ENCODE measurements around the gene EFNA5.

EFNA5 gene

GRCh38 chr5:107384256-107384655 lies 286.5 kb downstream of the EFNA5 start:
- DNase-seq = no peak

GRCh38 chr5:107383414-107383813 lies 287.3 kb downstream of the EFNA5 start:
- no peak for DNase-seq

GRCh38 chr5:107381189-107381856 lies 289.4 kb downstream of the EFNA5 start:
- DNase-seq = no peak

- DNase-seq = no peak
These were observed 290.1 kb downstream of the EFNA5 start for GRCh38 chr5:107380654-107381053.

- no peak for DNase-seq
These were observed 292.4 kb downstream of the EFNA5 start for GRCh38 chr5:107378218-107378899.

DNA sequence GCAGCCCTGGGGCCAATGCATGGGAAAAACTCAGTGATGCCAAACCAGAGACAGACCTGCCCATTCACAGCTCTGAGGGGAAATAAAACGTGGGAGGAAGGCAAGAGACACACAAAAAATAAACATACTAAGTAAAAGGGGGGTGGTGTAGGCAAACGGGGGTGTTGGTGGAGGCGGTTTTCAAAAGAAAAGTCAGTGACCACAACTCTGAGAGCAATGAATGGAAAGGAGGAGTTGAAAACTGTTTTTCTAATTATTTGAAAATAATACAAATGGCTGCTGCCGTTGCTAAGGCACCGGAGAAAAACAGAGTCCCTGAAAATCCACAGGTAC lies 293.5 kb downstream of the EFNA5 start:
- DNase-seq = no peak

- no peak for DNase-seq
These were observed 294.0 kb downstream of the EFNA5 start for GRCh38 chr5:107376546-107377276.

DNA sequence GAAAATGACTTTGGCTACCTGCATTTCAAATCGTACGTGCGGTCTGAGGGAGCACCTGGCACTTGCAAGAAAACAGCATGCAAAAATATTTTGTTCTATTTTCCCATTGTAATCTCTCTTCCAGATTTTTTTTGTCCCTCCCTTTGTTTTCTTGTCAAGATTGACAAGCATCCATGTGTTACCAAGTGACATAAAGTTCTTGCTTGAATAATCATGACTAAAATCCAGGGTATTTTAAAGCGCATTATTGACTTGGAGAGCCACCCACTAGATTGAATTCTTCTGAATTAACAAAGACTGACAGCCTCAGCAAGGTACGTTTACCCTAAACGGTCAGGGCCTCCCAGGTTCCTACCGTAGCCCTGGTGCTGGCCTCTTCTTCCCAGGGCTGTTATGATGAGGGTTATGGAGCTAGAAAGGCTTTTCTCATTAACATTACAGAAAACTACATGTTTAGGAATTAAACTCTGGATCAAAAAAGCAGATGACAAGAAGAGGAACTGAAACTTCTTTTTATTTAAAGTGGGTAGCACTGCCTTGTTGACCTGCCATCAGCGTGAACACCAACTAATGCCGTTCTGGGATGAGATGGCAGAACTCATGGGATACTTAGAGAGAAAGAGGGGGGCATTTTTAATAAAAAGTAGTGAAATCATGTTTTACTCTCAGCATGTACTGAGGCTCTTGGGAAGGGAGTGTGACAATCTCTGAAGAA lies 297.0 kb downstream of the EFNA5 start:
- DNase-seq = no peak

GRCh38 chr5:107372723-107373450 lies 297.9 kb downstream of the EFNA5 start:
- DNase-seq = no peak

- DNase-seq = no peak
These were observed 300.3 kb downstream of the EFNA5 start for GRCh38 chr5:107370396-107370968.

GRCh38 chr5:107369622-107370021 lies 301.1 kb downstream of the EFNA5 start:
- DNase-seq = no peak

- no peak for DNase-seq
These were observed 302.1 kb downstream of the EFNA5 start for GRCh38 chr5:107368615-107369014.

DNA sequence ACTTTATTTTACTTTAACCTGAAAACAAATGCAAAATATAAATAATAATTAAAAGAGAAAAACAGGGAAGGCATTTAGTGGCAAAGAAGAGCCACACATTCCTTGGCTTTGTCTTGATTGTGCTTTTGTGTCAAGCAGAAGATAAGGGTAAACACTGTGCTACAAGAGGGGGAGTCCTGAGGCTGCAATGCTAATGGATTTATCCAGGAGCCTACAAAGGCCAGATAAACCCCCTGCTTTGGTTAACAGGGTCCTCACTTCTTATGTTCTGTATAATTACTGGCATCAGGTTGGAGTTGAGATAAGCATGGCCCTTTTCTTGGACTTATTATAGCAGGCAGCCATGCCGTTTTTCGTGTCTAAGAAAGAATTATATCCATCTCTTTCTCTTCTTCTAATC lies 302.8 kb downstream of the EFNA5 start:
- no peak for DNase-seq

DNA sequence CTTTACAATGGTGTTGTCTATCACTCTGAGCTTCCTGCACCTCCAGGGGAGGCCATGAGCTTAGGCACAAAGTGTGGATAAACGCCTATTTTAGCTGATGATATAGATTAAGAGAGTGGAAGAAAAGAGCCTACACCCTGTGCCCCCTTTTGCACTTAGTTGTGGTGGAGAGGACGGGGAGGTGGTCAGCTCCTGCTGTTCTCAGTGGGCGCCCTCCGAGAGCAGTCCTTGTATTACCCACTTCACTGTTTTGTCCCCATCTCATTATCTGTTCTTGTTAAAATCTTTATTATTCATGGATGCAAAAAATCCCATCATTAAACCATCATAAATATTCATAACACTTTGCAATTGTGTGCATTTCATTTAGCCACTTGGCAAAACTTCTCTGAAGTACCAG lies 303.3 kb downstream of the EFNA5 start:
- DNase-seq = no peak

- DNase-seq = no peak
These were observed 305.2 kb downstream of the EFNA5 start for GRCh38 chr5:107365320-107366109.

DNA sequence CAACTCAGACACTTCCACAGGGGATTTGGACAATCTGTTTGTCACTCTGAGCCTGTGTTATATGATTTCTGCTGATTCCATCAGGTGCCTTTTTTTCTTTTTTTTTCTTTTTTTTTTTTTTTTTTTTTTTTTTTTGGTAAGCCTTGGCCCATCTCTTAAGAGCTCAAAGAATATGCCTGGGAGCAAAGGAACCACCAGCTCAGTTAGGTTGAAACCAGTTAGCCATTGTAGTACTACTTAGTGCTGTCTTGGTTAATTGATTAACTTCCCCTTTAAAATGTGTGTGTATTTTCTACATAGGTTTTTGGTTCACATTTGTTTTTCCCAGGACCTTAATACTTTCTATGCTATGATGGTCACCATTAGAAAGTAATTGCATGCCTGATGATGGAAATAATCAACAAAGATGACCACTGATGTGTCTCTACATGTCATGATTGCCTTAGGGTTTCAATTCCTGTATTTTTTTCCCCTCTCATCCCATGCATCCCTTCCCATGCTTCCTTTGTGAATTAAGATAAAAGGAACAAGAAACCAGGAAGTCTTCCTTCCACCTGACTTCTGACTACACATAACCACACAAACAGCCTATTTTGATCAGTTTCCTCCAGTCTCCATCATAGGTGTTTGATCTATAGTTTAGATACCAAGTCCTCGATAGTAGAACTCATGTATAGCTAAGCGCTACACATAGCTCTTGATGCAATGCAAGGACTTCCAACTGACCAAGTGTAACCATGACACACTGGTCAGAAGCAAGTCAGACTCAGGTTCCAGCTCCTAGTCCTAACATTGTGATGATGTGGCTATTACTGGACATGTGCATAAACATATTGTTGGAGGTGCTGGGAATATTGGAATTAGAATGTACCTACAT lies 306.1 kb downstream of the EFNA5 start:
- DNase-seq = no peak

DNA sequence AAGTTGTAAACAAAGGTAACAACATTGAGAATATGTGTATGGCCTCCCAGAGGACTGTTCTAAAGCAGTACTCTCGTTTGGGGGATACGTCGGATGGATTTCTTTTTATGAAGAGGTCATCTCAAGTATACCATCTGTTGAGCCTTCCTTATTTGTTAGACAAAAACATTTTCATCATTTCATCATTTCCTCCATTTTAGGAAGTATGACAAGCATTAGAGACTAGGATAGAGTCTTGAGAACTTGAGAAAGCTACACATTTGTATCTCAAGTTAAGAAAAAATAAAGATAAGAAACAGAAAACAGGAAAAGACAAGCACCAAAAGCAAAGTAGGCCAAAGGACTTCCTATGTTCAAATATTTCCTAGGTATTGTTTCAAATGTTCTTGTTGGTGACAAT lies 307.0 kb downstream of the EFNA5 start:
- no peak for DNase-seq

DNA sequence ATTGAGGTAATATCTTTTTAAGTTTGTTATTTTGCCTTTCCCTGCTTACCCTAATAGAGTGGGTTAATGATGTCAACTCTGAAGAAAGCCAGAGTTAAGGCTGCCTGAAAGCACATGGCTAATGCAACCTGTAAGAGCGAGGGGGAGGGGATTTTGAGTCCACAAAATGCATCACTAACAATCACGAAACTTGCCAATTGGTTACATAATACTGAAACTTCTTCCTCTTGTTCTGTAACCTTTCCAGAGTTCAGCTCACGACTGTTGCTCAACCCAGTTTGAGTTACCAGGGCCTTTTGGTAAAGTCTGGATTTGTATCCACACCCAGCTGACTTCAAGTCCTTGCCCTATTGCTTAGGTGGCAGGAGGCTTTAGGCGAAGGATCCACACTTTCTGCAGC lies 308.8 kb downstream of the EFNA5 start:
- no peak for DNase-seq

DNA sequence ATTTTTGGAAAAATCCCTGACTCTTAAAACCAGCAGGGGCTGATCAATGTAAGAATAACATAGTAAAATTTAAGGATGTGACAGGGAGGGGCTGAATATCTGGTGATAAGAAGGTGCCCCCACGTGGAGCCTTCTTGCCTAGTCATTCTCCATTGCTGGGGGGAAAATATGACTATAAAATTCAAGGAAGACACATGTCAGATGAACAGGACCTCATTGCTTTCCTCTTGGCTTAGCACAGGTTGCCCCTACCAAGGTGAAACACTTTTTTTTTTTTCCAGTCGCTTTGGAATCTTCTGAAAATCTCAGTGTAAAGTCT lies 310.9 kb downstream of the EFNA5 start:
- DNase-seq = no peak

DNA sequence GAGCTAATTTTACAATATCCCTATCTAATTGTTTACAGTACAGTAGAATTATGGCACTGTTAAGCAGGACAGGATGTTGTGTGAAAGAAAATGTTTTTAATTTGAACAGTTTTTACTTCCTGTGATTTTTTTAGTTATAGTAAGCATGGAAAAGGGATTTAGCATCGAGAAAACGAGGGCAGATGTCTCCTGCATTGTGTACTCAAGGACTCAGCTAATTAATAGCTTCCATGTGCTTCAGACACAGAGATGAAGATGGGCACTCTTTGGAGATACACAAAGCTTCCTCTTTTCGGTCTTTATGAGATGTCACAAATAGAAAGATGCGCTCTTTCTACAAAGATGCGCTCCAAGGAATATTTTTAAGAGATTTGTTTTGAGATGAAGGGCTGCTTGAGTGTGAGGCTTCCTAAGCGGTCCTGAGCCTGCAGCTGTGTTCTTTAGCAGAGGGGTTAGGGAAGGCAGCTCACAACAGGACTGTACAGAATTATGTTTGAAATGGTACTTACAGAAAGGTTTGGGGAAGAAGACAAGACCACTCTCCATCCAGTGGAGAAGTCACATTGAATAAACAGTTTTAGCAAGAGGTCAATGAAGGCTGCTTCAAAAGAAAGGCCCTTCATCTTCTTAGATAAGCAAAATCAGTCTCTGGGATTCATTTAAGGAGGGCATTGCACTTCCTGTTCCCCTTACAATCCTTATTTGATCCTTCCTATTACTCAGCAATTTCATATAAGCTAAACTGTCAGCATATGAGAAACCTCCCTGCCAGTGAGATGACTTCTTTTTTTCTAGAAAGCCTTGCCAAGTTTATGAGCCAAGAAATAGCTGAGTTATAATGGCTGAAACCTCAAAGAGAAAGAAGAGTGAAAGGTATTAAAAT lies 311.5 kb downstream of the EFNA5 start:
- no peak for DNase-seq
